Neural progenitor cell (in vitro differentiated cells): ENCODE results near the gene GPX5.

Experiments used
- EZH2phosphoT487 ChIP-seq: fragments of 200-600 bp; sonication (generic); IDR thresholded peaks from 2 replicates; pipeline ENCODE4 v1.6.1; 2017; ENCODE audit warnings: antibody characterized with exemption
- TF ChIP-seq, protein P1 (sequence below): fragments of 200-600 bp; sonication (generic); IDR thresholded peaks from 2 replicates; pipeline ENCODE4 v1.5.1; 2017; ENCODE audit warnings: antibody characterized with exemption, mild to moderate bottlenecking

DNA sequence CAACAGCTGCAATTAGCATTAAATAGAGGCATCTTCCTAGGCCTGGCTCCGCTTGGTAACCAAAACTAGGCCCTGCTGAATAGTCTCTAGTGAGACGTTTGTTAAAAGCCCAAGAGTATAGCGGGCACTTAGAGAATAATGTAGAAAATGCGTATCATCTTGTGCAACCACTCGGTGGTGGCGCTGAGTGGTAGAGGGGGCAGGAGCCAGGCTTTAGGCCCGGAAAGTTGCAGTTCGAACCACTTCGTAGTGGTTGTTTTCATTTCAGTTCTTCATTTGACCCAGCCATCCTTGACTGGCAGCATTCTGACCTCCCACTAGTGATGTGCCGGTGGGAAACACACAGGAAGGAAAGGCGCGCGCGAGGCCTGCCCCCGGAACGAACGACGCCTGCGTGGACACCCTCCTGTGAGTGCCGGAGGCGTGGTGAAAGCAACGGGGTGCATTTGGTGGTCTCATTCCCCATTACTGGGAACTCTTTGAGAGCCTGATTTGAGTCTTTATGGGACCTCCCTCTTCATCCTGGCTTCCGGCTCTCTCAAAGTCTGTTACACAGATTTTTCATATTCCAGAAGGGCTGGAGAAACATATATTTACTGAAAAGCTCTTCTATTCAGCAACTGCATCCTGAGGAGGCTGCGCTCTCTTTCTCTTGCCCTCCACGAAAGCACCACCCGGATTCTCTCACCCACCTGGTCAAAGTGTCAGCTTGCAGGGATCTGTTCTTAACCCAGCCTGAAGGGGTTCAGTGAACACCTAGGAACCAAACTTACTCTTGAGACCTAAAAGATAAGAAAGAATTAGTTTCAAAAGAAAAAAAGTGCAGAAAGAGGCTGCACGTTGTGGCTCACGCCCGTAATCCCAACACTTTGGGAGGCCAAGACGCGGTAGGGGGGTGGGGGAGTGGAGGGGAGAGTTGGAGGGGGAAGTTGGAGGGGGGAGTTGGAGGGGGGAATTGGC, 18.2 kb downstream of the GPX5 start:
- TF ChIP-seq, protein P1, sequence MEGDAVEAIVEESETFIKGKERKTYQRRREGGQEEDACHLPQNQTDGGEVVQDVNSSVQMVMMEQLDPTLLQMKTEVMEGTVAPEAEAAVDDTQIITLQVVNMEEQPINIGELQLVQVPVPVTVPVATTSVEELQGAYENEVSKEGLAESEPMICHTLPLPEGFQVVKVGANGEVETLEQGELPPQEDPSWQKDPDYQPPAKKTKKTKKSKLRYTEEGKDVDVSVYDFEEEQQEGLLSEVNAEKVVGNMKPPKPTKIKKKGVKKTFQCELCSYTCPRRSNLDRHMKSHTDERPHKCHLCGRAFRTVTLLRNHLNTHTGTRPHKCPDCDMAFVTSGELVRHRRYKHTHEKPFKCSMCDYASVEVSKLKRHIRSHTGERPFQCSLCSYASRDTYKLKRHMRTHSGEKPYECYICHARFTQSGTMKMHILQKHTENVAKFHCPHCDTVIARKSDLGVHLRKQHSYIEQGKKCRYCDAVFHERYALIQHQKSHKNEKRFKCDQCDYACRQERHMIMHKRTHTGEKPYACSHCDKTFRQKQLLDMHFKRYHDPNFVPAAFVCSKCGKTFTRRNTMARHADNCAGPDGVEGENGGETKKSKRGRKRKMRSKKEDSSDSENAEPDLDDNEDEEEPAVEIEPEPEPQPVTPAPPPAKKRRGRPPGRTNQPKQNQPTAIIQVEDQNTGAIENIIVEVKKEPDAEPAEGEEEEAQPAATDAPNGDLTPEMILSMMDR, result no peak
- TF ChIP-seq EZH2phosphoT487, result no peak
